Ramos (cell line): ENCODE data around the gene ARID1B.
"Not testable (repeated sequence)": the region's sequence is repeated elsewhere in the genome, so short reads cannot be mapped to it uniquely, and the experiment has no call there.

ENCODE experiments used
- in situ Hi-C: fragments of 300-500 bp; cut with MboI; formaldehyde crosslinking; loops from one replicate; pipeline ENCODE4 v1.14.3; 2022; ENCODE audit warnings: low sequenced_read_pairs; ENCODE audit not compliant: unreplicated experiment

The ARID1B gene

DNA sequence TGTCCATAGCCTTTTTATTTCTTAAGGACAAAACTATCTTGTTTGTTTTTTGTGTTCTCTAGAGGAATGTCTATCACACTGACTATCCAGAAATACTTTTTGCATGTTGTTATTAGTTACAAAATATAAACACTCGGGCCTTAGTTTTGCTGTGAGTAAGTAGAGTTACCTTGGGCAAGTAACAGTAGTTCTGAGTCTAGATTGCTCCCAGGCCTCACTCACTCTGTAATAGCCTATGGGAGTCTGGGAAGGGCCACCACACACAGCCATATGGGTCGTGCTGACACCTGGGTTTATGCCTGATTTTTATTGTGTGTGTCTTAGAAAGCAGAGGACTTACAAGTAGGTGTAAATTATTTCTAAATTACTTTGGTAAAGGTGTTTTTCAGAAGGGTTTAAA is 360.3 kb downstream of the ARID1B start:
- in situ Hi-C loops = no loop called here

- in situ Hi-C loops = no loop called here
Observed at GRCh38 chr6:157139054-157139708, 362.0 kb downstream of the ARID1B start.

GRCh38 chr6:157143171-157143889 is 366.2 kb downstream of the ARID1B start:
- in situ Hi-C loops = no loop called here

DNA sequence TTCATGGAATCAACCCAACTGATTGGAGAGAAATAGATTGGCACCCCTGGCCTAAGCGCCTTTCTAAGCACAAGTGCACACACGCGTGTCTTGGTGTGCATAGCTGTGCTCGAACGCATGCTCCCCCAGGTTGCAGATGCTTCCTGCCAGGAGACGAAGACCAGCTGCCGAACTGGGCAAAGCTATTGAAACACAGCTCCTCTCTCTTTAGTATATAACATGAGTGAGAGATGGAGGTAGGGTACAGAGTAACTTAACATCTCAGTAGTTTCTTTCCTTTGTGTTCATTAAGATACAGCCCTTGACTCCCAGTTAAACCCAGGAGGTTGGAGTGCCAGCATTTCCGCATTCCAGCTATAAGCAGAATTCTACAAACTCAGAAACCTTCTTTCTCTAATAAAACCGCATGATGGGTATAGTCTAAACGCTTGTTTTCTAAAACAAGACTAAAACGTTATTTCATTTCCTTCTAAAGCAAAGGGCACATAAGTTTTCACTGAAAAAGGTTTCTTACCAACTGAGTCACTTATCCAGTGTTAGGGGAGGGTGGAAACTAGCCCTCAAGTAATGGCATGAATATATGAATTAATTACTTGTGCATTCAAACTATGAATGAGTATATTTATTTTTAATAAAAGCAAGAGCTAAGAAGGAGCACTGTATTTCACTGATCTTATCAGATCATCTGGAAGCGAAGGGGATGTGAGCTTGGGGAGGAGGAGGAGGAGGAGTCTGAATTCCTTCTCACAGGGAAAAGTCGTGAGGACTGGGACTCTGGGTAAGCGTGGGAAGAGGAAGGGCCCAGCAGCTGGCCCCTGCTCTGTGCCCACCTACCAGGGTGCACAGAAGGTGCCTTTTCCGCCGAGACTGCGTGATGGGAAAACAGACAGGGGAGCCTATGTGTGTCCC is 367.0 kb downstream of the ARID1B start:
- in situ Hi-C loops = no loop called here

GRCh38 chr6:157144859-157145568 is 367.8 kb downstream of the ARID1B start:
- in situ Hi-C loops = no loop called here

DNA sequence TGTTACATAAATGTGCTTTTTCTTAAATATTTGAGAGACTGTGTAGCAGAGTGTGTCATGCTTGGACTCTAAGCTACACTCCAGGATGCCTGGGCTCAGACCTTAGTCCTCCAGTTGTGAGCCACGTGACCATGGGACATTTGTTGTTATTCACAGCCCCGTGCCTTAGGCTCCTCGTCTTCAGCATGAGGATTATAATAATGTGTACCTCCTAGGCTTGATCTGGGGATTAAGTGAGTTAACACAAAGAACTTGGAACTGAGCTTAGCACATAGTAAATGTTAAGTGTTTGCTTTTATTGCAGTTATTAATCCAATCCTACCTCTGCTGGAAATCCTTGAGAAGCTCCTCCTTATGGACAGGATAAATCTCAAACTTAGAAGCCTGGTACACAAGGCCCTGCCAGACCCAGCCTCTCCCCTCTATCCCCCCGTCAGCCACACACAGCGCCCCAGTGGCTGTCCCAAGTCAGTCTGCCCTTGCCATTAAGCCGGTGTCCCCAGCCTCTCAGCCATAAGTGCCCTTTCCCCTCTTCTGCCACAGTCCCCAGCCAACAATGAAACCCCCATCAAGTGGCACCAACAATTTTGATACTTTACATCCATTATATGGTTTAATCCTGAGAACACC is 368.6 kb downstream of the ARID1B start:
- in situ Hi-C loops = no loop called here

- in situ Hi-C loops = not testable (repeated sequence)
Observed at GRCh38 chr6:157147054-157148026, 370.2 kb downstream of the ARID1B start.

DNA sequence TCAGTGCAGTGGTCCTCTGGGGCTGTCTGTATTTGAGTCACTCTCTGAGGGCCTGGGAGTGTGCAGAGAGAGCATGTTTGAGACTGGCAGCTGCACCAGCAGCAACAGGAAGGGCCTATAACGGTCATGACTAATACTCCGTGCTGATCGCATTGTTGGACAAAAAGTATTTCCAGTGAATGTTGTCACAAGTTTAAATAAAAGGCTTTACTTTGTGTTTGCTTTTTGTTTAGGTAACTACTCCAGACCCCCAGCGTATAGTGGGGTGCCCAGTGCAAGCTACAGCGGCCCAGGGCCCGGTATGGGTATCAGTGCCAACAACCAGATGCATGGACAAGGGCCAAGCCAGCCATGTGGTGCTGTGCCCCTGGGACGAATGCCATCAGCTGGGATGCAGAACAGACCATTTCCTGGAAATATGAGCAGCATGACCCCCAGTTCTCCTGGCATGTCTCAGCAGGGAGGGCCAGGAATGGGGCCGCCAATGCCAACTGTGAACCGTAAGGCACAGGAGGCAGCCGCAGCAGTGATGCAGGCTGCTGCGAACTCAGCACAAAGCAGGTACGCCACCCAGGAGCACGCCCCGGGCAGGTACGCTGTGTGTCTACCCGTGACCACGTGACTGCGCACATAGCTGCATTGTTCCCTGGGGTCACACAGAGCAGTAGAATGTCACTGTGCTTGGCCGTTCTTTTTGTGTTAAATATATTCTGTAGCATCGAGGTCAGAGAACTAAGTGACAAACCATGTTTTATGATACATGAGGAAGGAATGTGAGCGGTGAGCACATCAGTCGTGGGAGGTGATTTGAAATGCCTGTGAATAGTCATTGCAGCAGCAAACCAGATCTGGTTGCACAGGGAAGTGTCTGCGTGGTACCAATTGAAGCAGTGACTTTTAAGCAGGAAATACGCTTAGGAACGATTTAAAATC is 371.5 kb downstream of the ARID1B start:
- in situ Hi-C loops = no loop called here

- in situ Hi-C loops = no loop called here
Observed at GRCh38 chr6:157150076-157150475, 372.9 kb downstream of the ARID1B start.

DNA sequence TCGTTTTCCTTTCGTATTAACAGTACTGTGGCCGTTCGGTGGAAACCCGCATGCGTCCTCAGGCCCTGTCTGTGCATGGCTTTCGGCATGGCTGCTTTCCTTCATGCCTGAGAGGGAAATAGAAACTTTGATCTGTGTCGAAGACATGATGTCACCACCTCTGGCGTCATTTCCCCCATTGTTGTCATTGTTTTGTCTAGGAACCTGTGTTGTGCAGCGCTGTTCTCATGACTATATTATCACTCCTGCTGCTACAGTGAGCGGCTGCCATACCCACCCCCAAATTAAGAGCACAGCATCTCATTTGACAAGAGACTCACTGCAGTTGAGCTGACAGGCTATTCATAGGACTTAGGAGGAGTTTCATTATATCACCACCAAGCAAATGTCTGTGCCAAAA is 373.9 kb downstream of the ARID1B start:
- in situ Hi-C loops = no loop called here

- in situ Hi-C loops = no loop called here
Observed at GRCh38 chr6:157151989-157152388, 374.8 kb downstream of the ARID1B start.

DNA sequence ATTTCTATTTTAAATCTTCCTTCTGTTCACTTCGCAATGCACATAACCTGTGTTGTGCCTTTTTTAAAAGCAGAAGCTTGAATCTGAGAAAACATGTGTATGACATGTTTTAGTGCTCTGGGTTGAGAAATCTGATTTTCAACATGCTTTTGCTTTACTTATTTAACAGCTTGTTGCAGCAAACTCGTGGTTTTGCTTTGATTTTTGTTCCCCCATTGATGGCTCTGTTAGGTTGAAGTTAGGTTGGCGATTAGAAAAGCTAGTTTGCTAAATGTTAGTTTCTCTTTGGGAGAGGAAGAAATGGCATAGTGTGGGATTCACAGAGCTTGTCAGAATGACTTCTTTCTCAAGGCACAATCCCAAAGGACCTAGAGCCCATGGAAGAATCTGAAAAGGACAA is 375.4 kb downstream of the ARID1B start:
- in situ Hi-C loops = no loop called here

- in situ Hi-C loops = no loop called here
Observed at GRCh38 chr6:157155804-157156203, 378.6 kb downstream of the ARID1B start.

DNA sequence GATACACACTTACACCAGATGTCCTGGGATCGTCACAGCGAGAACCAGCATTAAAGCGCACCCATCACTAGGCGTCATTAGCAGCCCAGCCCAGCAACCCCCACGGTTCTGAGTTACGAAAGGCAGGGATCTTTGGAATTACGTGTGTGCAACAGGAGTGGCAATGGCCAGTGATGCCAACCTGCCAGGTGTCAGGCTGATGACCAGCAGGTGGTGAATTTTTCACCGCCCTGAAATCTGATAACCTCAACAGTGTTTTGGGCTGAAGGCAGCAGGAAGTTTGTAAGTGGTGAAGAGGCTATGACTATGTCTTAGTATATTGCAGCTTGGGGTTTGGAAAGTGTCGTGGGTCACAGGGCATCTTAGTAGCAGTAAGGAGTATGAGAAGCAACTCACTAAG is 380.1 kb downstream of the ARID1B start:
- in situ Hi-C loops = no loop called here

DNA sequence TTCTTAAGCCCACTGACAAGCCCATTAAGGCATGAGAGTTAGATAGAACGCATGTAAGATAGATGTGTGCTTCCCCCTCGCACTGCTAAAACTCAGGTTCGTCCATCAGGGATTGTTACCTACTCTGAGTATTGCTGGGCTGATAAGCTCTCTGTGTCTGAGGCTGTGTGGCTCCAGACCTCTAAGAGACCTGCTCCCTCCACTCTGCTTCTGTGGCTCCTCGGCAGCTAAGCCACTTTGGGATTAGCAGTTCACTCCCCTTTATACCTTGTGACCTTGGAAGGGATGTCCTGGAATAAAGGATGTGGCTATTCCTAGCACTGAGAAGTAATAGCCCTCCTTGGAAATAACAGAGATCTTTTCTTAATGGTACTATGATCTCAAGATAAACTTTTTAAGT is 381.3 kb downstream of the ARID1B start:
- in situ Hi-C loops = no loop called here

- in situ Hi-C loops = no loop called here
Observed at GRCh38 chr6:157158897-157159296, 381.7 kb downstream of the ARID1B start.

DNA sequence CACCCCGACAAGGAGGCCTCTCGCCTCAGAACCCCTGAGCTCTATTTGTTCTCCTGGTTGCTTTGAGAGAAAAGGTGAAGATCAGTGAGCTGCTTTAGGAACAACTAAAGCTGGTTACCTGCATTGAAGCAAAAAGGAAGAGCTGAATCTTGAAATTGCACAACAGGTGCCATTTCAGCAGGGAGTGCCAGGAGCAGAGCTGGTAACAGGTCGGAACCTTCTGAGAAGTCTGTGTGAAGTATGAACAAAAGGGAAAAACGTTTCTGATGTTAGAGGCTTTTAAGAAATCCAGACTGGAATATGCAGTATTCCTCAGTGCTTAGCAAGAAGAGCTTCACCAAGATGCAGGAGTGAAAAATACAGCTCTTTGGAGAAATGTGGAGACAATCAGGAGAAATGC is 382.2 kb downstream of the ARID1B start:
- in situ Hi-C loops = no loop called here

DNA sequence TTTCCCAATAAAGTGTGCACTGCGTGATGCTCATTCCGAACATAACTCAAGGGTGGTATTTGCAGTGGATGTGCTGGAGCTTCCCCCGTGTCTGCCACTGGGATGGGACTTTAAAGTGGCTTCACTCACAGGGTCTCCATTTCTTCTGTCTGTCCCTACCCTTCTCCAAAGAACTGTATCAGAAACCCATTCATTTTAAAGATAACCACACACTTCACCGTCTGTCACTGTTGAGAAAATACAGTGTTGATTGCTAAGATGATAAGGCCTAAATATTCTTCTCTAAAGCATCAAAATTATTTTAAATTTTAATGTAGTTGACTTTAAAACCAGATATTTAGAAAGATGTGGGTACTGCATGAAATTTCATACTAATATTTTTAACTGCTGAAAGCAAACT is 384.7 kb downstream of the ARID1B start:
- in situ Hi-C loops = no loop called here
